ENCODE data around the gene CDX1.

DNA sequence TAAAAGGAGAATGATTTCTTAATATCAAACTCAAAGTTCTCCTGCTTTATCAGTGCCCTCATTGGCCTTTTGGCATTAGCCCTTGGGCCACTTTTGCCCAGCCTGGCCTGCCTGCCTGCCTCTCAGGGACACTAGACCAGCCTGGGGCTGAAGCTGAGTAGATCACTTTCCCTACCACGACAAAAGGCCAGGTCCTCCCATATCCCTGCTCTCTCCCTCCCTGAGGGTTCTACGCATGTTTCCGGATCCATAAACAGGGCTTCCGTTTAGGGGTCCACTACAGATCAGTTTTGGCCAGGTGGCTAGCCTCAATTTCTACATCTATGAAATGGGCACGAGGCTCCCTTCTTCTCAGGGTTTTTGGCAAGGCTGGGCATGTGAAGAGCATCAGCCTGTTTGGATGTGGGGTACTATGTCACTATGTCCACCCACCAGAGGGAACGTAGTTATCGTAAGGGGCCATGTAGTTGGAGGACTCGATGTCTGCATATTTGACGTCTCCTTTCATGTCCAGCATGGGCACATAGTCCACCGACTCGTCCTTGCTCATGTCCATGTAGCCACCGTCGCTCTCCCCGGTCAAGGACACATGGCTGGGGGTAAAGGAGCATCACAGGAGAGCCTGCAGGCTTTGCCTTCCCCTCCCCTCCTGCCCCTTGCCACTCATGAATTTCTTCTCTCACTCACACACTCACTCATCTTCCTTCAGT, 45.0 kb upstream of the CDX1 start:
- TF ChIP-seq TAF1 (IDR thresholded peaks at IDR 0.05; ENCODE audit: low read depth, low read length) (no peak), POLR2A (IDR thresholded peaks at IDR 0.05; ENCODE audit: control extremely low read depth in 1 of 2, low read depth in 2 of 2, low read length in 2 of 2) (no peak), SUZ12 (IDR thresholded peaks at IDR 0.05; ENCODE audit: low read length) (no peak)
- TF ChIP-seq, protein P1, sequence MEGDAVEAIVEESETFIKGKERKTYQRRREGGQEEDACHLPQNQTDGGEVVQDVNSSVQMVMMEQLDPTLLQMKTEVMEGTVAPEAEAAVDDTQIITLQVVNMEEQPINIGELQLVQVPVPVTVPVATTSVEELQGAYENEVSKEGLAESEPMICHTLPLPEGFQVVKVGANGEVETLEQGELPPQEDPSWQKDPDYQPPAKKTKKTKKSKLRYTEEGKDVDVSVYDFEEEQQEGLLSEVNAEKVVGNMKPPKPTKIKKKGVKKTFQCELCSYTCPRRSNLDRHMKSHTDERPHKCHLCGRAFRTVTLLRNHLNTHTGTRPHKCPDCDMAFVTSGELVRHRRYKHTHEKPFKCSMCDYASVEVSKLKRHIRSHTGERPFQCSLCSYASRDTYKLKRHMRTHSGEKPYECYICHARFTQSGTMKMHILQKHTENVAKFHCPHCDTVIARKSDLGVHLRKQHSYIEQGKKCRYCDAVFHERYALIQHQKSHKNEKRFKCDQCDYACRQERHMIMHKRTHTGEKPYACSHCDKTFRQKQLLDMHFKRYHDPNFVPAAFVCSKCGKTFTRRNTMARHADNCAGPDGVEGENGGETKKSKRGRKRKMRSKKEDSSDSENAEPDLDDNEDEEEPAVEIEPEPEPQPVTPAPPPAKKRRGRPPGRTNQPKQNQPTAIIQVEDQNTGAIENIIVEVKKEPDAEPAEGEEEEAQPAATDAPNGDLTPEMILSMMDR (IDR thresholded peaks at IDR 0.05; ENCODE audit: control extremely low read depth in 1 of 3, insufficient read depth in 1 of 3, low read depth in 1 of 3, low read length in 3 of 3), result no peak

Measured in H1 (cell line).